OCI-LY1 (cell line): ENCODE data around the gene ITGA6.

ENCODE experiments used
- H2AFZ ChIP-seq: fragments of 200-600 bp; sonication (generic), shearing (Covaris generic); 2 replicates; pipeline ENCODE4 v1.6.0; 2014; ENCODE audit warnings: antibody characterized with exemption, mild to moderate bottlenecking, low read length
- H3F3A ChIP-seq: fragments of 200-600 bp; sonication (generic), shearing (Covaris generic); 2 replicates; pipeline ENCODE4 v1.6.0; 2014; ENCODE audit warnings: mild to moderate bottlenecking, antibody characterized with exemption, low read length, moderate library complexity; ENCODE audit not compliant: insufficient read depth
- H3K27ac ChIP-seq: fragments of 200-600 bp; sonication (generic); 2 replicates; pipeline ENCODE4 v1.5.1; 2014; ENCODE audit warnings: low read length, mixed run types, mild to moderate bottlenecking, low read depth; ENCODE audit not compliant: poor library complexity, severe bottlenecking
- H3K27me3 ChIP-seq: fragments of 200-600 bp; sonication (generic); 2 replicates; pipeline ENCODE4 v1.6.0; 2014; ENCODE audit warnings: antibody characterized with exemption, mild to moderate bottlenecking, low read length, moderate library complexity; ENCODE audit not compliant: insufficient read depth
- H3K36me3 ChIP-seq: fragments of 200-600 bp; sonication (generic); 2 replicates; pipeline ENCODE4 v1.6.1; 2014; ENCODE audit warnings: mild to moderate bottlenecking, antibody characterized with exemption, low read length, moderate library complexity, mixed read lengths; ENCODE audit not compliant: insufficient read depth
- H3K4me1 ChIP-seq: fragments of 200-600 bp; sonication (generic); 2 replicates; pipeline ENCODE4 v1.5.1; 2014; ENCODE audit warnings: mild to moderate bottlenecking, low read length, moderate library complexity; ENCODE audit not compliant: insufficient read depth, severe bottlenecking
- H3K4me2 ChIP-seq: fragments of 200-600 bp; sonication (generic), shearing (Covaris generic); 2 replicates; pipeline ENCODE4 v1.6.1; 2014; ENCODE audit warnings: low read length
- H3K4me3 ChIP-seq: fragments of 200-600 bp; sonication (generic); 2 replicates; pipeline ENCODE4 v1.5.1; 2014; ENCODE audit warnings: low read length, low read depth, mild to moderate bottlenecking, mixed read lengths; ENCODE audit not compliant: poor library complexity, severe bottlenecking
- H3K79me2 ChIP-seq: fragments of 200-600 bp; shearing (Covaris generic); 2 replicates; pipeline ENCODE4 v1.6.1; 2016; ENCODE audit warnings: mixed run types, low read length, mixed read lengths; ENCODE audit not compliant: insufficient read depth
- H3K9ac ChIP-seq: fragments of 200-600 bp; sonication (generic), shearing (Covaris generic); 2 replicates; pipeline ENCODE4 v1.6.1; 2014; ENCODE audit warnings: mild to moderate bottlenecking, low read length, mixed read lengths
- H3K9me2 ChIP-seq: fragments of 200-600 bp; sonication (generic), shearing (Covaris generic); 2 replicates; pipeline ENCODE4 v1.6.1; 2014; ENCODE audit warnings: low read depth, mild to moderate bottlenecking, low read length, mixed read lengths
- H3K9me3 ChIP-seq: fragments of 200-600 bp; shearing (Covaris generic); 2 replicates; pipeline ENCODE4 v1.6.1; 2014; ENCODE audit warnings: low read length, mixed read lengths
- H4K20me1 ChIP-seq: fragments of 200-600 bp; sonication (generic), shearing (Covaris generic); 2 replicates; pipeline ENCODE4 v1.6.0; 2016; ENCODE audit warnings: mild to moderate bottlenecking, low read length; ENCODE audit not compliant: insufficient read depth
- CTCF ChIP-seq: fragments of 200-600 bp; sonication (generic), shearing (Covaris generic); IDR thresholded peaks from 2 replicates; pipeline ENCODE4 v1.5.1; 2017; ENCODE audit warnings: mild to moderate bottlenecking, antibody characterized with exemption, low read length, moderate library complexity, mixed read lengths
- EZH2 ChIP-seq: fragments of 200-600 bp; sonication (generic), shearing (Covaris generic); IDR thresholded peaks from 2 replicates; pipeline ENCODE4 v1.8.0; 2017; ENCODE audit warnings: borderline replicate concordance, mixed run types, mild to moderate bottlenecking, antibody characterized with exemption, low read length, moderate library complexity, mixed read lengths

Gene ITGA6

GRCh38 chr2:172452845-172453244 is 25.5 kb downstream of the ITGA6 start:
- Histone ChIP-seq H3K4me3 (no peak overlapping the region), H3K36me3 (no peaks in the 10 kb centered on the region), H3K27ac (no peak overlapping the region), H3F3A (no peaks in the 10 kb centered on the region), H3K9me2 (no peaks in the 10 kb centered on the region), H3K27me3 (no peaks in the 10 kb centered on the region), H3K79me2 (no peaks in the 10 kb centered on the region), H3K4me2 (no peak overlapping the region), H3K9ac (no peak overlapping the region), H3K9me3 (no peaks in the 10 kb centered on the region), H2AFZ (no peak overlapping the region), H4K20me1 (no peaks in the 10 kb centered on the region), H3K4me1 (no peaks in the 10 kb centered on the region)
- TF ChIP-seq CTCF (no peak), EZH2 (no peak)

GRCh38 chr2:172454404-172455120 is 27.2 kb downstream of the ITGA6 start:
- Histone ChIP-seq H2AFZ (no peak overlapping the region), H3F3A (no peaks in the 10 kb centered on the region), H3K4me1 (no peaks in the 10 kb centered on the region), H4K20me1 (no peaks in the 10 kb centered on the region), H3K9me3 (no peaks in the 10 kb centered on the region), H3K79me2 (no peaks in the 10 kb centered on the region), H3K36me3 (no peaks in the 10 kb centered on the region), H3K27ac (no peak overlapping the region), H3K4me2 (no peak overlapping the region), H3K9ac (no peak overlapping the region), H3K9me2 (no peaks in the 10 kb centered on the region), H3K4me3 (no peak overlapping the region), H3K27me3 (no peaks in the 10 kb centered on the region)
- TF ChIP-seq EZH2 (no peak), CTCF (no peak)

- no peaks in the 10 kb centered on the region for H3K36me3 ChIP-seq
- TF ChIP-seq CTCF = no peak
- TF ChIP-seq EZH2 = no peak
- no peaks in the 10 kb centered on the region for H3K9me3 ChIP-seq
- H3K4me3 ChIP-seq = no peak overlapping the region
- H2AFZ ChIP-seq = no peak overlapping the region
- H3K9me2 ChIP-seq = no peaks in the 10 kb centered on the region
- no peaks in the 10 kb centered on the region for H3F3A ChIP-seq
- H3K9ac ChIP-seq = no peak overlapping the region
- no peak overlapping the region for H3K4me2 ChIP-seq
- H3K27me3 ChIP-seq = no peaks in the 10 kb centered on the region
- no peaks in the 10 kb centered on the region for H3K4me1 ChIP-seq
- no peaks in the 10 kb centered on the region for H3K79me2 ChIP-seq
- H3K27ac ChIP-seq = no peak overlapping the region
- H4K20me1 ChIP-seq = no peaks in the 10 kb centered on the region
These were observed 27.7 kb downstream of the ITGA6 start for GRCh38 chr2:172455121-172455515.
